ENCODE data around the gene H6PD. TPM values are rescaled to one million over a fixed set of nuclear protein-coding genes. Genes with fewer than 3 reads are reported as not detected.

Gene H6PD
- total RNA-seq (10 to 100 TPM; 33.0 to 42.6 TPM), polyA plus RNA-seq (ENCODE audit: insufficient read length in 6 of 6) (10 to 100 TPM; 49.8 to 63.0 (median 56.0) TPM)
- long read RNA-seq, donor 1, full-length matches to known transcripts: 6 of 21 reads
- long read RNA-seq, donor 1, partial matches to known transcripts: 15 of 21 reads
- long read RNA-seq, donor 1, other reads (novel, unspliced or antisense): 0 of 21 reads
- long read RNA-seq, donor 2, full-length matches to known transcripts: 4 of 30 reads
- long read RNA-seq, donor 2, partial matches to known transcripts: 26 of 30 reads
- long read RNA-seq, donor 2, other reads (novel, unspliced or antisense): 0 of 30 reads
- long read RNA-seq, donor 3, full-length matches to known transcripts: 4 of 4 reads
- long read RNA-seq, donor 3, partial matches to known transcripts: 0 of 4 reads
- long read RNA-seq, donor 3, other reads (novel, unspliced or antisense): 0 of 4 reads
- long read RNA-seq, donor 4, partial matches to known transcripts: 1 of 6 reads
- long read RNA-seq, donor 4, other reads (novel, unspliced or antisense): 5 of 6 reads
- long read RNA-seq, donor 5, full-length matches to known transcripts: 4 of 45 reads
- long read RNA-seq, donor 5, partial matches to known transcripts: 41 of 45 reads
- long read RNA-seq, donor 5, other reads (novel, unspliced or antisense): 0 of 45 reads
- long read RNA-seq, donor 6, full-length matches to known transcripts: 1 of 6 reads
- long read RNA-seq, donor 6, partial matches to known transcripts: 5 of 6 reads
- long read RNA-seq, donor 6, other reads (novel, unspliced or antisense): 0 of 6 reads
- long read RNA-seq, donor 7, full-length matches to known transcripts: 2 of 2 reads
- long read RNA-seq, donor 7, partial matches to known transcripts: 0 of 2 reads
- long read RNA-seq, donor 7, other reads (novel, unspliced or antisense): 0 of 2 reads
- long read RNA-seq, donor 8, full-length matches to known transcripts: 6 of 32 reads
- long read RNA-seq, donor 8, partial matches to known transcripts: 26 of 32 reads
- long read RNA-seq, donor 8, other reads (novel, unspliced or antisense): 0 of 32 reads
- long read RNA-seq, donor 9: 0 reads
- long read RNA-seq, donor 10, partial matches to known transcripts: 0 of 6 reads
- long read RNA-seq, donor 10, other reads (novel, unspliced or antisense): 6 of 6 reads
- long read RNA-seq, donor 11, full-length matches to known transcripts: 2 of 2 reads
- long read RNA-seq, donor 11, partial matches to known transcripts: 0 of 2 reads
- long read RNA-seq, donor 11, other reads (novel, unspliced or antisense): 0 of 2 reads
- long read RNA-seq, donor 12, full-length matches to known transcripts: 3 of 3 reads
- long read RNA-seq, donor 12, partial matches to known transcripts: 0 of 3 reads
- long read RNA-seq, donor 12, other reads (novel, unspliced or antisense): 0 of 3 reads

DNA sequence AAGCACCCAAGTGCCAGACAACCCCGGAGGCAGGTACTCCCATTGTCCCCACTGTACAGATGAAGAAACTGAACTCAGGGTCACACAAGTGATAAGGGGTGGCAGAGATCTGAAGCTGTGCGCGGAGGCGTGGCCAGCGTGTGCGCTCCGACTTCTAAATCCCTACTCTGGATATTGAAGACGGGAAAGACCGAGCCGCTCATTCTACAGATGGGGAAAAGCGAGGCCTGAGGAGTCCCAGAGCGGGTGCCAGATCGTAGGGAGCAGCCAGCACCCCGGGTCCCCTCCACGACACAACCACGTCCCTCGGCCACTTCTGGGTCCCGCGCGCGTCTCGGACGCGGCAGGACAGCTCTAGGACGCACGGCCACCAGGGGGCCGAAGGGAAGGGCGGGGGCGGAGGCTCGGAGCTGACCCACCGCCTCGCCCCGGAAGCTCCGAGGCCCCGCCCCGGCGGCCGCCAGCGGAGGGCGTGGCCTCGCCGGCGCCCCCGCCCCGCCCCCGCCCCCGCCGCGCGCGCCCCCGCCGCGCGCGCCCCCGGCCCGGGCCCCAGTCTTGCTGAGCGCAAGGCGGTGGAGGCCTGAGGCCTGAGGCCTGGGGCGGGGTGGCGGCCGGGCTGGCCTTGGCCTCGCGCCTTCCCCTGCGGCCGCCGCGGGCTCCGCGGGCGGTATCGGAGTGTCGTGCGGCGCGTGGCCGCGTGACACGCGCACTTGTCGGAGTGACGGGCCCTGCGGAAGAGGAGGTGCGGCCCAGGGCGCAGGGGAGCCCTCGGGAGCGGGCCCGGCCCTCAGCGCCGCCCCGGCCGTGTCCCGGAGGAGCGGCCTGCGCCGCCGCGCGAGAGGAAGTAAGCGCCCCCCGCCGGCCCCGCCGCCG is at the start of gene H6PD:
TSS of gene H6PD (plus strand) at position 552 of the 873 bp plus-strand sequence. CDS start 10,161 bp downstream, outside the sequence.
- peaks cover 11 to 85% of the 10 kb centered on the region in 2 donors for H3K4me1 ChIP-seq
- intact Hi-C loops (cut with DNase I): no loop called here
- DNase-seq (peak; percentile 82 to 97 (median 90)), ATAC-seq (peak; percentile 90)
- H3K27ac ChIP-seq: peak within 1 kb of the TSS; percentile 94 to 98
- H3K36me3 ChIP-seq: no peaks in the 10 kb centered on the region
- H3K4me3 ChIP-seq: peak within 1 kb of the TSS; percentile 50 to 52
- no peaks in the 10 kb centered on the region for H3K9me3 ChIP-seq
- H3K27me3 ChIP-seq: no peaks in the 10 kb centered on the region
- TF ChIP-seq CTCF (IDR thresholded peaks at IDR 0.05): peak; percentile 63 to 83

GRCh38 chr1:9186082-9186859 is 48.3 kb upstream of the H6PD start:
- no peak for TF ChIP-seq CTCF (IDR thresholded peaks at IDR 0.05)
- H3K4me1 ChIP-seq: peaks cover 0 to 26% of the 10 kb centered on the region in 2 donors
- ATAC-seq (no peak), DNase-seq (peak in 1 of 4 donors; percentile 38)
- H3K4me3 ChIP-seq: no peak overlapping the region
- H3K27ac ChIP-seq: no peak overlapping the region
- no peaks in the 10 kb centered on the region for H3K36me3 ChIP-seq
- no peaks in the 10 kb centered on the region for H3K9me3 ChIP-seq
- H3K27me3 ChIP-seq: peaks cover 0 to 28% of the 10 kb centered on the region in 2 donors
- intact Hi-C loops (cut with DNase I): no loop called here

GRCh38 chr1:9187004-9187403 is 47.6 kb upstream of the H6PD start:
- DNase-seq: no peak
- Histone ChIP-seq H3K9me3 (no peaks in the 10 kb centered on the region), H3K36me3 (no peaks in the 10 kb centered on the region)

More at GRCh38 chr1:9187004-9187403, 47.6 kb upstream of the H6PD start:
- Histone ChIP-seq H3K27me3 (peaks cover 0 to 20% of the 10 kb centered on the region in 2 donors), H3K4me1 (peaks cover 0 to 19% of the 10 kb centered on the region in 2 donors), H3K4me3 (no peak overlapping the region), H3K27ac (no peak overlapping the region)
- no peak for ATAC-seq
- intact Hi-C loops (cut with DNase I): no loop called here
- TF ChIP-seq CTCF (IDR thresholded peaks at IDR 0.05): no peak

Measured in left lung (tissue), 14 donors.